Heart right ventricle (tissue), 16 donors: Measurements from ENCODE around the gene KSR2. TPM values are rescaled to one million over a fixed set of nuclear protein-coding genes. Genes with fewer than 3 reads are reported as not detected.

ENCODE experiments used
- ATAC-seq, 8 donors: fragments of 200-7000 bp; cut with Tn5 transposase; one replicate each; pipeline ENCODE4 v1.9.1; 2020; ENCODE audit warnings: mild to moderate bottlenecking in 8 of 8, moderate library complexity in 8 of 8, moderate number of reproducible peaks in 1 of 8
- DNase-seq, 2 donors: peaks; one replicate each; pipeline ENCODE4 v3.0.0-alpha.2; 2020
- H3K27ac ChIP-seq, 10 donors: fragments of 200-600 bp; sonication (generic) in 2 of 10; one replicate each; pipeline versions ENCODE4 v1.5.0 to v1.8.0; 2020 to 2022; ENCODE audit warnings: mild to moderate bottlenecking in 3 of 10
- H3K27me3 ChIP-seq, 7 donors: fragments of 200-600 bp; one replicate each; pipeline ENCODE4 v1.8.0; 2021 to 2022; ENCODE audit warnings: mild to moderate bottlenecking in 2 of 7
- H3K36me3 ChIP-seq, 9 donors: fragments of 200-600 bp; sonication (generic) in 1 of 9; one replicate each; pipeline versions ENCODE4 v1.5.0 to v1.8.0; 2020 to 2022; ENCODE audit warnings: mild to moderate bottlenecking in 2 of 9
- H3K4me1 ChIP-seq, 9 donors: fragments of 200-600 bp; sonication (generic) in 1 of 9; one replicate each; pipeline versions ENCODE4 v1.5.0 to v1.8.0; 2020 to 2022; ENCODE audit warnings: mild to moderate bottlenecking in 4 of 9
- H3K4me3 ChIP-seq, 10 donors: fragments of 200-600 bp; sonication (generic) in 2 of 10; one replicate each; pipeline versions ENCODE4 v1.5.0 to v1.8.0; 2020 to 2022; ENCODE audit warnings: mild to moderate bottlenecking in 7 of 10, moderate library complexity in 2 of 10
- H3K9me3 ChIP-seq, 11 donors: fragments of 200-600 bp in 10 of 11; sonication (generic) in 2 of 11; one replicate each; pipeline versions ENCODE4 v1.5.0 to v1.8.0; 2013 to 2022; ENCODE audit warnings: mild to moderate bottlenecking in 2 of 11, control low read depth in 1 of 11, moderate library complexity in 1 of 11
- WGBS, 2 donors: extraction: QIAGEN DNeasy Blood & Tissue Kit; methylation state at CpG; one replicate each; pipeline ENCODE4 v1.1.7; 2013; ENCODE audit warnings: inconsistent platforms in 1 of 2; 5-methylcytosine and 5-hydroxymethylcytosine counted together
- intact Hi-C, 10 donors: fragments of 100-400 bp; cut with DNase I; formaldehyde crosslinking; loops; one replicate each; pipeline versions ENCODE4 v1.11.1 to v1.14.2; 2022
- polyA plus RNA-seq, 2 donors: library from polyadenylated mRNA; stranded (reverse); fragments of 200-250 nt; gene quantifications; one replicate each; pipeline ENCODE4 v1.2.3, GENCODE V29; 2013
- total RNA-seq, 10 donors: library from RNA; stranded (reverse); fragmentation: NEBNext Ultra II Directional in 3 of 10; extraction: Animal tissue kit (Norgen Biotek cat#: 25700) in 3 of 10; gene quantifications; one replicate each; pipeline versions ENCODE4 v1.2.1 to v1.2.4, GENCODE V29; 2021 to 2023
- TF ChIP-seq, protein P1 (sequence below), 9 donors: fragments of 200-600 bp; sonication (generic) in 2 of 9; IDR thresholded peaks; one replicate each; pipeline versions ENCODE4 v1.5.0 to v1.8.0; 2021 to 2022; ENCODE audit warnings: antibody characterized with exemption in 9 of 9, mild to moderate bottlenecking in 5 of 9, moderate library complexity in 1 of 9
- donor health status: Arrhythmogenic right ventricular cardiomyopathy.
- donor health status: ischemic (EF 13 %, LVEDD 7.1; RV severe dilation, severe dysfunction).
- donor health status: healthy with polysubstance abuse.
- donor health status: DM: no; HTN: yes; CAD: no.
- donor health status: DM: no; HTN: no; CAD: no.
- donor health status: ischemic (EF 25% LVEDD 6.9; RV normal size, moderate dysfunction).
- donor health status: ischemic (EF 25% LVEDD 5.7; RV mildly dilated, moderate dysfunction).
- donor health status: healthy.
- donor health status: DM: yes; HTN: yes; CAD: no.
- donor health status: Ischemic cardiomyopathy.
- donor health status: ischemic (EF 35%, LVEDD 5.7; RV mildly dilated, moderate dysfunction).
- donor health status: nonischemic (EF 11% LVEDD 7.7; RV severe dilation, severe dysfunction).
- donor health status: DM: yes; HTN: yes; CAD: no.
- donor health status: PGD.
- donor health status: ischemic (EF 29% LVEDD 5.4; RV normal size, mild dysfunction).
- donor health status: nonischemic (EF 23%, LVEDD 6.1; RV moderate dilation, normal function).

The KSR2 gene
- total and polyA plus RNA-seq, 12 donors = 0.02 TPM; not detected in 9

DNA sequence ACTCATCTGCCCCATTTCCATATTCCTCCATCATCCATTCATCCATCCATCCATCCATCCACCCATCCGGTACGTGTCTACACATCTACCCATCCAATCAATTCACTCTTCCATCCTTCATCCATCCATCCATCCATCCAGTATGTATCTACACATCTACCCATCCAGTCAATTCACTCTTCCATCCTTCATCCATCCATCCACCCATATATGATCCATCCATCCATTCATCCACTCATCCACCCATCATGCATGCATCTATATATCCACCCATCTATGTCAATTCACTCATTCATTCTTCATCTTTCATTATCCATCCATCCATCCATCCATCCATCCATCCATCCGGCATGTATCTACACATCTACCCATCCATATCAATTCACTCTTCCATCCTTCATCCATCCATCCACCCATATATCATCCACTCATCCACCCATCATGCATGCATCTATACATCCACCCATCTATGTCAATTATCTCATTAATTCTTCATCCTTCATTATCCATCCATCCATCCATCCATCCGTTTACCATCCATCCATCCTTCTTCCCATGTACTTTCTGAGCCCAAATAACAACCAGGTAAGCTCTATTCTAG lies 498.8 kb downstream of the KSR2 start:
- DNase-seq (no peak), ATAC-seq (no peak)
- Histone ChIP-seq H3K4me3 (no peak overlapping the region), H3K36me3 (no peaks in the 10 kb centered on the region), H3K4me1 (no peaks in the 10 kb centered on the region), H3K27ac (no peak overlapping the region), H3K9me3 (peaks cover 0 to 8% (median 4%) of the 10 kb centered on the region in 11 donors), H3K27me3 (peaks cover 0 to 22% (median 8%) of the 10 kb centered on the region in 7 donors)
- TF ChIP-seq, protein P1, sequence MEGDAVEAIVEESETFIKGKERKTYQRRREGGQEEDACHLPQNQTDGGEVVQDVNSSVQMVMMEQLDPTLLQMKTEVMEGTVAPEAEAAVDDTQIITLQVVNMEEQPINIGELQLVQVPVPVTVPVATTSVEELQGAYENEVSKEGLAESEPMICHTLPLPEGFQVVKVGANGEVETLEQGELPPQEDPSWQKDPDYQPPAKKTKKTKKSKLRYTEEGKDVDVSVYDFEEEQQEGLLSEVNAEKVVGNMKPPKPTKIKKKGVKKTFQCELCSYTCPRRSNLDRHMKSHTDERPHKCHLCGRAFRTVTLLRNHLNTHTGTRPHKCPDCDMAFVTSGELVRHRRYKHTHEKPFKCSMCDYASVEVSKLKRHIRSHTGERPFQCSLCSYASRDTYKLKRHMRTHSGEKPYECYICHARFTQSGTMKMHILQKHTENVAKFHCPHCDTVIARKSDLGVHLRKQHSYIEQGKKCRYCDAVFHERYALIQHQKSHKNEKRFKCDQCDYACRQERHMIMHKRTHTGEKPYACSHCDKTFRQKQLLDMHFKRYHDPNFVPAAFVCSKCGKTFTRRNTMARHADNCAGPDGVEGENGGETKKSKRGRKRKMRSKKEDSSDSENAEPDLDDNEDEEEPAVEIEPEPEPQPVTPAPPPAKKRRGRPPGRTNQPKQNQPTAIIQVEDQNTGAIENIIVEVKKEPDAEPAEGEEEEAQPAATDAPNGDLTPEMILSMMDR (IDR thresholded peaks at IDR 0.05) = no peak
- WGBS, 2 donors = 66 to 84% methylated on average over 4 of the region's 4 CpGs
- intact Hi-C loops = no loop called here

DNA sequence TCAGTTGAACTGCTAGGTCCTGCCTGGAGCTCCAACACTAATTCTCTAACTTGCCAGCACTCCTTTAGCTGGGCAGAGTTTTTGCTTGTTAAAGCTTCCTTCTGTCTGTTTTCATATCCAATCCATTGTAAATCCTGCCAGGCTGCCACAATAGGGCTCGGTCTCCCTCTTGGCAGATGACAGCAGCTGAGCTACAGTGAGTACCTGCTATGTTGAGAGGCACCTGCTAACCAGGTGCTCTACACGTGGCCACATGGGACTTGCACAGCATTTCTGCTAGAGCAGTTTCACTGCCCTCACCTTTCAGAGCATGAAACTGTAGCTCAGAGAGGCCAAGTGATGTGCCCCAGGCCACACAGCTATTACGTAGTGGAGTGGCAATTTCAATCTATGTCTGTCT lies 500.8 kb downstream of the KSR2 start:
- Histone ChIP-seq H3K27me3 (peaks cover 0 to 31% (median 8%) of the 10 kb centered on the region in 7 donors), H3K27ac (no peak overlapping the region), H3K9me3 (peaks cover 0 to 8% (median 4%) of the 10 kb centered on the region in 11 donors), H3K36me3 (no peaks in the 10 kb centered on the region), H3K4me1 (no peaks in the 10 kb centered on the region), H3K4me3 (no peak overlapping the region)
- TF ChIP-seq, protein P1 (IDR thresholded peaks at IDR 0.05) = no peak
- DNase-seq (no peak), ATAC-seq (no peak)
- intact Hi-C loops = no loop called here
- 69 to 72% methylated on average over 3 of the region's 3 CpGs for WGBS, 2 donors

DNA sequence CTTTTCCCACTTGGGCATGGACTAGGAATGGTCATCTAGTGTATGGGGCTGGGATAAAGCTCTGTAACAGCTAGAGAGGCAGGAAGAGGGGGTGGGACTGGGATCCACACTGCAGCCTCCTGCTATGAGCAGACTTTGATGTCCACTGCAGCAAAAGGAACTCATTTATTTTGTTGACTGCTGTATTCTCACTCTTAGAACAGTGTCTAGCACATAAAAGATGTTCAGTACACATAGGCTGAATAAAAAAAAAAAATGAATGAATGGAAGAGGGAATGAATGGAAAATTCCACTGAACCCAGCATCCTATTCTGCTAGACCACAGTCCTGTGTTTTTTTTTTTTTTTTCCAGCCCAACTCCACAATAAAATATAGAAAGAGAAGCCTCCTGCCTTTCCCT lies 501.2 kb downstream of the KSR2 start:
- Histone ChIP-seq H3K9me3 (peaks cover 0 to 8% (median 4%) of the 10 kb centered on the region in 11 donors), H3K36me3 (no peaks in the 10 kb centered on the region), H3K27me3 (peaks cover 0 to 31% (median 8%) of the 10 kb centered on the region in 7 donors), H3K4me1 (no peaks in the 10 kb centered on the region), H3K4me3 (no peak overlapping the region), H3K27ac (no peak overlapping the region)
- ATAC-seq = no peak
- intact Hi-C loops = no loop called here
- TF ChIP-seq, protein P1 (IDR thresholded peaks at IDR 0.05) = no peak
- DNase-seq = no peak

DNA sequence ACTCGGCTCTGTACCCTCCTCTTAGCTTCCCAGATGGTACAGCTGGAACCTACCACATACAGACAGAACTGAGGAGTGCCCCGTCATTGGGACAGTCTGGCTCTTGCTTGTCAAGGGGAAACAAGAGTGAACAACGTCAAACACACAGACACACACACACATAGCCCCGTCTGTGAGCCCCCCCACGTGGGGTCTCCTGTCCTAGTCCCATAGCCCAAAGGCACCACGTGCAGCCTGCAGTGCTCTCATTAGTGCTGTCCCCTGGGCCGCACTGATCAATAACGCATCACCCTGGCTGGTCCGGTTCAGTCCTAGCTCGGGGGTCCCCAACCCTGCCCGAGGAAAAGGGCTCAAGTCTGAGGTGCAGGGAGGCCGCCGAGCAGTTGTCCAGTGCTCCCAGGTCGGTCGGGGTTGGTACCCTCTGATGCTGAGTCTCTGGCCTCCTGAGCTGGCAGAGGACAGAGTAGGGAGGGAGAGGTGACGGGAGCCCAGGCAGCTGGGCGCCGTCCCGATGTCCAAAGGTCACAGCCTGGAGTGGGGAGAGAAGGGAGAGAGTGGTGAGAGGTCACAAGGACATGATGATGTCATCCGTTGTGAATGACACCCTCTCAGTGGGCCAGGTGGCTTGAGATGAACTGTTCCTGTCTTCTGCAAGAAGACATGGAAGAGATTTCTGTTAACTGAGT lies 502.0 kb downstream of the KSR2 start:
- TF ChIP-seq, protein P1 (IDR thresholded peaks at IDR 0.05) = no peak
- Histone ChIP-seq H3K4me3 (no peak overlapping the region), H3K27me3 (peaks cover 0 to 27% (median 8%) of the 10 kb centered on the region in 7 donors), H3K36me3 (no peaks in the 10 kb centered on the region), H3K4me1 (no peaks in the 10 kb centered on the region), H3K27ac (no peak overlapping the region), H3K9me3 (peaks cover 0 to 8% (median 4%) of the 10 kb centered on the region in 11 donors)
- intact Hi-C loops = no loop called here
- ATAC-seq (peak in 3 of 8 donors; percentile 25 to 63 (median 30)), DNase-seq (no peak)
- 65 to 70% methylated on average over 20 of the region's 20 CpGs for WGBS, 2 donors
